HEK293 (cell line): ENCODE measurements around the gene UBE2M.

ENCODE experiments used
- BCL11A ChIP-seq: fragments of 450-650 bp; formaldehyde crosslinking; IDR thresholded peaks from 2 replicates; pipeline ENCODE4 v1.5.1; 2016; ENCODE audit warnings: low read depth, missing biosample characterization, missing genetic modification characterization
- GLI2 ChIP-seq: fragments of 450-650 bp; formaldehyde crosslinking; IDR thresholded peaks from 2 replicates; pipeline ENCODE4; 2017; ENCODE audit warnings: missing biosample characterization, missing genetic modification characterization, low read depth, borderline replicate concordance
- KLF1 ChIP-seq: fragments of 450-650 bp; formaldehyde crosslinking; IDR thresholded peaks from 2 replicates; pipeline ENCODE4 v1.5.1; 2016; ENCODE audit warnings: missing biosample characterization, missing genetic modification characterization
- OVOL3 ChIP-seq: fragments of 450-650 bp; formaldehyde crosslinking; IDR thresholded peaks from 2 replicates; pipeline ENCODE4 v1.5.1; 2016; ENCODE audit warnings: missing biosample characterization, missing genetic modification characterization
- SP7 ChIP-seq: fragments of 450-650 bp; formaldehyde crosslinking; IDR thresholded peaks from 2 replicates; pipeline ENCODE4 v1.5.1; 2016; ENCODE audit warnings: missing biosample characterization, missing genetic modification characterization
- ZBTB7A ChIP-seq: fragments of 450-650 bp; formaldehyde crosslinking; IDR thresholded peaks from 2 replicates; pipeline ENCODE4 v1.5.1; 2016; ENCODE audit warnings: low read depth, missing biosample characterization, missing genetic modification characterization
- ZNF10 ChIP-seq: fragments of 450-650 bp; formaldehyde crosslinking; IDR thresholded peaks from 2 replicates; pipeline ENCODE4 v1.5.1; 2017; ENCODE audit warnings: missing biosample characterization, missing genetic modification characterization
- ZNF114 ChIP-seq: fragments of 450-650 bp; formaldehyde crosslinking; IDR thresholded peaks from 2 replicates; pipeline ENCODE4 v1.5.0; 2017; ENCODE audit warnings: missing biosample characterization, missing genetic modification characterization
- ZNF140 ChIP-seq: fragments of 450-650 bp; formaldehyde crosslinking; IDR thresholded peaks from 2 replicates; pipeline ENCODE4 v1.5.1; 2016; ENCODE audit warnings: missing biosample characterization, missing genetic modification characterization
- ZNF280D ChIP-seq: fragments of 450-650 bp; formaldehyde crosslinking; IDR thresholded peaks from 2 replicates; pipeline ENCODE4 v1.5.1; 2016; ENCODE audit warnings: missing biosample characterization, missing genetic modification characterization
- ZNF292 ChIP-seq: fragments of 450-650 bp; formaldehyde crosslinking; IDR thresholded peaks from 2 replicates; pipeline ENCODE4 v1.5.1; 2016; ENCODE audit warnings: low read depth, missing biosample characterization, missing genetic modification characterization, borderline replicate concordance
- ZNF354C ChIP-seq: fragments of 450-650 bp; formaldehyde crosslinking; IDR thresholded peaks from 2 replicates; pipeline ENCODE4 v1.5.1; 2016; ENCODE audit warnings: missing biosample characterization, missing genetic modification characterization, low read depth, borderline replicate concordance
- ZNF362 ChIP-seq: fragments of 450-650 bp; formaldehyde crosslinking; IDR thresholded peaks from 2 replicates; pipeline ENCODE4 v1.5.1; 2016; ENCODE audit warnings: missing biosample characterization, missing genetic modification characterization
- ZNF48 ChIP-seq: fragments of 450-650 bp; formaldehyde crosslinking; IDR thresholded peaks from 2 replicates; pipeline ENCODE4 v1.5.1; 2016; ENCODE audit warnings: missing biosample characterization, missing genetic modification characterization
- ZNF488 ChIP-seq: fragments of 450-650 bp; formaldehyde crosslinking; IDR thresholded peaks from 2 replicates; pipeline ENCODE4 v1.5.1; 2016; ENCODE audit warnings: missing biosample characterization, missing genetic modification characterization
- ZNF530 ChIP-seq: fragments of 450-650 bp; formaldehyde crosslinking; IDR thresholded peaks from 2 replicates; pipeline ENCODE4 v1.5.1; 2016; ENCODE audit warnings: low read depth, missing biosample characterization, missing genetic modification characterization
- ZNF548 ChIP-seq: fragments of 450-650 bp; formaldehyde crosslinking; IDR thresholded peaks from 2 replicates; pipeline ENCODE4 v1.5.1; 2016; ENCODE audit warnings: missing biosample characterization, missing genetic modification characterization
- ZNF571 ChIP-seq: fragments of 450-650 bp; formaldehyde crosslinking; IDR thresholded peaks from 2 replicates; pipeline ENCODE4 v1.5.0; 2017; ENCODE audit warnings: missing biosample characterization, missing genetic modification characterization
- ZNF654 ChIP-seq: fragments of 450-650 bp; formaldehyde crosslinking; IDR thresholded peaks from 2 replicates; pipeline ENCODE4 v1.5.1; 2016; ENCODE audit warnings: low read depth, missing biosample characterization, missing genetic modification characterization
- ZNF670 ChIP-seq: fragments of 450-650 bp; formaldehyde crosslinking; IDR thresholded peaks from 2 replicates; pipeline ENCODE4 v1.5.1; 2016; ENCODE audit warnings: missing biosample characterization, missing genetic modification characterization, low read depth
- ZNF785 ChIP-seq: fragments of 450-650 bp; formaldehyde crosslinking; IDR thresholded peaks from 2 replicates; pipeline ENCODE4 v1.5.1; 2016; ENCODE audit warnings: missing biosample characterization, missing genetic modification characterization
- ZNF837 ChIP-seq: fragments of 450-650 bp; formaldehyde crosslinking; IDR thresholded peaks from 2 replicates; pipeline ENCODE4 v1.5.1; 2016; ENCODE audit warnings: missing biosample characterization, missing genetic modification characterization
- TF ChIP-seq, protein P1 (sequence below): fragments of 450-650 bp; formaldehyde crosslinking; IDR thresholded peaks from 2 replicates; pipeline ENCODE4 v1.5.1; 2017; ENCODE audit warnings: missing biosample characterization, missing genetic modification characterization
- TF ChIP-seq, protein P2 (sequence below): fragments of 450-650 bp; formaldehyde crosslinking; IDR thresholded peaks from 2 replicates; pipeline ENCODE4 v1.5.1; 2017; ENCODE audit warnings: missing biosample characterization, missing genetic modification characterization
- TF ChIP-seq, protein P3 (sequence below): fragments of 450-650 bp; formaldehyde crosslinking; IDR thresholded peaks from 2 replicates; pipeline ENCODE4 v1.5.1; 2016; ENCODE audit warnings: missing biosample characterization, missing genetic modification characterization, borderline replicate concordance
- TF ChIP-seq, protein P4 (sequence below): fragments of 450-650 bp; IDR thresholded peaks from 2 replicates; pipeline ENCODE4 v1.5.1; 2018; ENCODE audit warnings: missing biosample characterization, mild to moderate bottlenecking, missing genetic modification characterization

Gene UBE2M

DNA sequence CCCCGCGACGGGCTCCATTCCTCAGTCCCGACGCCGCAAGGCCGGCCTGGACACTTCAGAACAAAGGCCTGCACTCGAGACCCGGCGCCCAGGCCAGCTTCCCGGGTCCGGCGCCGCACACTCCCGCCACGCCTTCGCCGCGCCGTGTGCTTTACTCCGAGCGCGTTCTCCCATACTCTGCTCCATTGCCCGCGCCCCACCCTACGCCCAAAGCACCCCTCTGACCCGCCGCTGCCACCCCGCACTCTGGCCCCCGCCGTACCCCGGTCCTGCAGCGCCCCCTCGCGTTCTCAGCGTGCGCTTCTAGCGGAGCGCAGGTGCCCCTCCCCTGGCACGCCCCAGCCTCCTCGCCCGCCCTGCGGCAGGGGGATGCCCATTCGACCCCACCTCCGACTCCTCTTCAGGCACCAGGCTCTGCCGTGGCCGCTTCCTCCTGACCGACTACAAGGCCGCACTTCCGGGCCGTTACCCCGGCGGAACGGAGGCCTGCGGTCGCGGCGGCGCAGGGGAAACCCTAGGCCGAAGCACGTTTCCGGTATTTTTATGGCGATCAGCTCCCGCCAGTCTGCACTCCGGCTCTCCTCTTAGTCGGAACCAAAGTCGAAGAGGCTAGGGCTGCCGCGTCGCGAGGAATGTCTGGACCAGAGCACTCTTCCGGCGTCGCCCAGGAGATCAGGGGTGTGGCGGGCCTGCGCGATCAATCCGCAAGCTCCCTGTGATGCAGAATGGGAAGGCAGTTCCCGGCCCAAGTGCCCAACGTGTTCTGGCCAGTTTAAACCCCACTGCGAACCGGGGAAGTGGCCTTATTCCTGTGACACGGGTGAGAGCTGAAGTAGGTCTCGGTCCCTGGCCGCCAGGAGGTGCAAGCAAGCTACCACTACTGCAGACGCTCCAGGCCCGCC is 38.8 kb downstream of the UBE2M start, which contains the start of gene ZBTB45 (continued):
- TF ChIP-seq, protein P1, sequence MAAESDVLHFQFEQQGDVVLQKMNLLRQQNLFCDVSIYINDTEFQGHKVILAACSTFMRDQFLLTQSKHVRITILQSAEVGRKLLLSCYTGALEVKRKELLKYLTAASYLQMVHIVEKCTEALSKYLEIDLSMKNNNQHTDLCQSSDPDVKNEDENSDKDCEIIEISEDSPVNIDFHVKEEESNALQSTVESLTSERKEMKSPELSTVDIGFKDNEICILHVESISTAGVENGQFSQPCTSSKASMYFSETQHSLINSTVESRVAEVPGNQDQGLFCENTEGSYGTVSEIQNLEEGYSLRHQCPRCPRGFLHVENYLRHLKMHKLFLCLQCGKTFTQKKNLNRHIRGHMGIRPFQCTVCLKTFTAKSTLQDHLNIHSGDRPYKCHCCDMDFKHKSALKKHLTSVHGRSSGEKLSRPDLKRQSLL (tag by site-specific recombination): peak; percentile 45; the same call in 1 of the 2 replicates
- no peak for TF ChIP-seq ZNF114 (tag by site-specific recombination)
- 0 out of 2 replicates have a peak, but pooled peaks have one; percentile 52 for TF ChIP-seq ZNF362 (tag by site-specific recombination)
- peak; percentile 29; the same call in 1 of the 2 replicates for TF ChIP-seq ZNF10 (tag by site-specific recombination)
- peak; percentile 29; the same call in 1 of the 2 replicates for TF ChIP-seq ZNF548
- peak; percentile 98 for TF ChIP-seq ZBTB7A (tag by site-specific recombination)
- no peak for TF ChIP-seq ZNF571 (tag by site-specific recombination)
- peak; percentile 88 for TF ChIP-seq BCL11A
- TF ChIP-seq ZNF654 (tag by site-specific recombination): peak; percentile 75
- TF ChIP-seq, protein P2, sequence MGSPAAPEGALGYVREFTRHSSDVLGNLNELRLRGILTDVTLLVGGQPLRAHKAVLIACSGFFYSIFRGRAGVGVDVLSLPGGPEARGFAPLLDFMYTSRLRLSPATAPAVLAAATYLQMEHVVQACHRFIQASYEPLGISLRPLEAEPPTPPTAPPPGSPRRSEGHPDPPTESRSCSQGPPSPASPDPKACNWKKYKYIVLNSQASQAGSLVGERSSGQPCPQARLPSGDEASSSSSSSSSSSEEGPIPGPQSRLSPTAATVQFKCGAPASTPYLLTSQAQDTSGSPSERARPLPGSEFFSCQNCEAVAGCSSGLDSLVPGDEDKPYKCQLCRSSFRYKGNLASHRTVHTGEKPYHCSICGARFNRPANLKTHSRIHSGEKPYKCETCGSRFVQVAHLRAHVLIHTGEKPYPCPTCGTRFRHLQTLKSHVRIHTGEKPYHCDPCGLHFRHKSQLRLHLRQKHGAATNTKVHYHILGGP: no peak
- TF ChIP-seq ZNF670 (tag by site-specific recombination): no peak
- TF ChIP-seq ZNF530: no peak
- TF ChIP-seq ZNF837 (tag by site-specific recombination): peak; percentile 64; the same call in 1 of the 2 replicates
- TF ChIP-seq OVOL3 (tag by site-specific recombination): peak; percentile 86; the same call in 1 of the 2 replicates
- peak; percentile 97 for TF ChIP-seq KLF1 (tag by site-specific recombination)
- no peak for TF ChIP-seq ZNF140 (tag by site-specific recombination)
- TF ChIP-seq SP7 (tag by site-specific recombination): peak; percentile 96
- TF ChIP-seq ZNF354C (tag by site-specific recombination): no peak
- TF ChIP-seq GLI2 (tag by site-specific recombination): no peak; the same call in 1 of the 2 replicates
- no peak for TF ChIP-seq ZNF48 (tag by site-specific recombination)
- no peak for TF ChIP-seq ZNF488 (tag by site-specific recombination)
- TF ChIP-seq, protein P3, sequence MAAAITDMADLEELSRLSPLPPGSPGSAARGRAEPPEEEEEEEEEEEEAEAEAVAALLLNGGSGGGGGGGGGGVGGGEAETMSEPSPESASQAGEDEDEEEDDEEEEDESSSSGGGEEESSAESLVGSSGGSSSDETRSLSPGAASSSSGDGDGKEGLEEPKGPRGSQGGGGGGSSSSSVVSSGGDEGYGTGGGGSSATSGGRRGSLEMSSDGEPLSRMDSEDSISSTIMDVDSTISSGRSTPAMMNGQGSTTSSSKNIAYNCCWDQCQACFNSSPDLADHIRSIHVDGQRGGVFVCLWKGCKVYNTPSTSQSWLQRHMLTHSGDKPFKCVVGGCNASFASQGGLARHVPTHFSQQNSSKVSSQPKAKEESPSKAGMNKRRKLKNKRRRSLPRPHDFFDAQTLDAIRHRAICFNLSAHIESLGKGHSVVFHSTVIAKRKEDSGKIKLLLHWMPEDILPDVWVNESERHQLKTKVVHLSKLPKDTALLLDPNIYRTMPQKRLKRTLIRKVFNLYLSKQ: 0 out of 2 replicates have a peak, but pooled peaks have one; percentile 2
- no peak for TF ChIP-seq ZNF292 (tag by site-specific recombination)
- TF ChIP-seq, protein P4, sequence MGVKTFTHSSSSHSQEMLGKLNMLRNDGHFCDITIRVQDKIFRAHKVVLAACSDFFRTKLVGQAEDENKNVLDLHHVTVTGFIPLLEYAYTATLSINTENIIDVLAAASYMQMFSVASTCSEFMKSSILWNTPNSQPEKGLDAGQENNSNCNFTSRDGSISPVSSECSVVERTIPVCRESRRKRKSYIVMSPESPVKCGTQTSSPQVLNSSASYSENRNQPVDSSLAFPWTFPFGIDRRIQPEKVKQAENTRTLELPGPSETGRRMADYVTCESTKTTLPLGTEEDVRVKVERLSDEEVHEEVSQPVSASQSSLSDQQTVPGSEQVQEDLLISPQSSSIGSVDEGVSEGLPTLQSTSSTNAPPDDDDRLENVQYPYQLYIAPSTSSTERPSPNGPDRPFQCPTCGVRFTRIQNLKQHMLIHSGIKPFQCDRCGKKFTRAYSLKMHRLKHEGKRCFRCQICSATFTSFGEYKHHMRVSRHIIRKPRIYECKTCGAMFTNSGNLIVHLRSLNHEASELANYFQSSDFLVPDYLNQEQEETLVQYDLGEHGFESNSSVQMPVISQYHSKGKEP (tag by site-specific recombination): peak; percentile 52; the same call in 1 of the 2 replicates
- TF ChIP-seq ZNF280D (tag by site-specific recombination): peak; percentile 79
- TF ChIP-seq ZNF785: peak; percentile 80
